Measurements from ENCODE around the gene TMEM212. TPM values are rescaled to one million over a fixed set of nuclear protein-coding genes. Genes with fewer than 3 reads are reported as not detected.

Gene TMEM212
- total and polyA plus RNA-seq, 2 of the 13 experiments (the other 11 are each of a cell fraction or from before 2014, with no cell fraction given) = not detected

DNA sequence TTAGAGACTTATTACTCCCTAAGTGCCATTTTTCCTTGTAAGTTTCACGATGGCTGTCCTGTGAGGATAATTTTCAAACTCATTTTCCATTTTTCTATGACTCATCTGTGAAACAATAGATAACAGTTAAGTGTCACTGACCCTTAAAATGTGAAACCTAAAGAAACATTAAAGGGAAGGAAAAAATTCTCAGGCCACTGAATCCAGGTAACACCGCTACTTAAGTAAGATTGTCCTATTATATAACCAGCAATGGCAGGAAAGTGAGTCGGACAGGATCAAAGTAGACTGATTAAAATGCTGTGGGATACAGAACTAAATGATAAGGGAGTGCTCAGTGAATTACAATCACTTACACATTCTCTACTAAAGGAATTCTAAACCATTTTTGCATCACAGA, 45.3 kb upstream of the TMEM212 start:
- TF ChIP-seq, protein P1, sequence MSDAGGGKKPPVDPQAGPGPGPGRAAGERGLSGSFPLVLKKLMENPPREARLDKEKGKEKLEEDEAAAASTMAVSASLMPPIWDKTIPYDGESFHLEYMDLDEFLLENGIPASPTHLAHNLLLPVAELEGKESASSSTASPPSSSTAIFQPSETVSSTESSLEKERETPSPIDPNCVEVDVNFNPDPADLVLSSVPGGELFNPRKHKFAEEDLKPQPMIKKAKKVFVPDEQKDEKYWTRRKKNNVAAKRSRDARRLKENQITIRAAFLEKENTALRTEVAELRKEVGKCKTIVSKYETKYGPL (CRISPR knock-in tag; IDR thresholded peaks at IDR 0.05) = 0 out of 2 replicates have a peak, but pooled peaks have one; percentile 36
- TF ChIP-seq ZNF777 (CRISPR knock-in tag; IDR thresholded peaks at IDR 0.05) (no peak), KDM5B (CRISPR knock-in tag; IDR thresholded peaks at IDR 0.05; ENCODE audit: borderline replicate concordance) (no peak), ERF (CRISPR knock-in tag; IDR thresholded peaks at IDR 0.05) (no peak)
- H3K79me2 ChIP-seq (ENCODE audit: insufficient read depth, low read length) = peaks cover 94% of the 10 kb centered on the region
- BruUV-seq (replicated peaks) = no TSS peak
- no peaks in the 10 kb centered on the region for H3K9me3 ChIP-seq (ENCODE audit: low read length)
- no peaks in the 10 kb centered on the region for H3K27me3 ChIP-seq (ENCODE audit: control insufficient read depth in 1 of 2, insufficient read depth in 2 of 2, low read length in 2 of 2)
- DNase-seq (ENCODE audit: low spot score) (no peak), FAIRE-seq (no peak), ATAC-seq (no peak)
- H3K9ac ChIP-seq (ENCODE audit: insufficient read depth, low read depth, low read length) = no peak overlapping the region
- CTCF ChIA-PET (ENCODE audit: low intra/inter-chr PET ratio, low total read pairs) = no interaction called here
- peaks cover 68% of the 10 kb centered on the region for H3K4me1 ChIP-seq (ENCODE audit: insufficient read depth, low read length)
- no peak overlapping the region for H3K4me3 ChIP-seq (replicated peaks in 1 of 3; ENCODE audit: insufficient read depth in 1 of 3, low read depth in 2 of 3, low read length in 3 of 3)
- H3K36me3 ChIP-seq (replicated peaks in 1 of 2; ENCODE audit: control insufficient read depth in 1 of 2, insufficient read depth in 2 of 2, low read length in 2 of 2) = peaks cover 6 to 23% of the 10 kb centered on the region in 2 experiments
- POLR2A ChIA-PET = no interaction called here
- no peak overlapping the region for H2AFZ ChIP-seq (ENCODE audit: low read length)
- WGBS (ENCODE audit: low lambda C conversion rate) = 96% methylated on average over 3 of the region's 3 CpGs
- H3K27ac ChIP-seq (ENCODE audit: extremely low read length, insufficient read depth, low read length) = no peak overlapping the region
- no peak overlapping the region for H3K4me2 ChIP-seq (ENCODE audit: low read depth, low read length)
- intact Hi-C loops (cut with micrococcal nuclease; ENCODE audit: unreplicated experiment) (no loop called here), in situ Hi-C loops (cut with HindIII; ENCODE audit: extremely low pct_ligation_motif_present, low pct_unique_long_range_greater_than_20kb) (no loop called here)
- peaks cover 40% of the 10 kb centered on the region for H4K20me1 ChIP-seq (ENCODE audit: insufficient read depth, low read length)

DNA sequence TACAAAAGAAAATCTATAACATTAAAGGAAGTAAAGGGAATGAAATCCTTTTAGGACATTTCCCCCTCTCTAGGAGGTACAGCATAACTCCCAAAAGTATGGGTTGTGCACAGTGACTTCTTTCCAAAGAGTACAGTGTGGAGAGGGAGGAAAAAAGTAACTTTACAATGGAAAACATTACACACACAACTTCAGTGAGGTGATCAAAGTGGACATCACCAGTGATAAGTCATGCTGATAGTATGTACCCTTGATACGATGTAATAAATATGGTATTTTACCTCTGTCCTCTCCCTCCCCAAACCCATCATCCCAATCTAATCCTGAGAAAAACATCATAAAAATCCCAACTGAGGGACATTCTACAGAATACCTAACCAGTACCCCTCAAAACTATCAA, 43.6 kb upstream of the TMEM212 start:
- intact Hi-C loops (cut with micrococcal nuclease; ENCODE audit: unreplicated experiment) (no loop called here), in situ Hi-C loops (cut with HindIII; ENCODE audit: extremely low pct_ligation_motif_present, low pct_unique_long_range_greater_than_20kb) (no loop called here)
- 93% methylated on average over 1 of the region's 1 CpG for WGBS (ENCODE audit: low lambda C conversion rate)
- ChIA-PET CTCF (ENCODE audit: low intra/inter-chr PET ratio, low total read pairs) (no interaction called here), POLR2A (no interaction called here)
- Histone ChIP-seq H3K79me2 (ENCODE audit: insufficient read depth, low read length) (peaks cover 97% of the 10 kb centered on the region), H3K27me3 (ENCODE audit: control insufficient read depth in 1 of 2, insufficient read depth in 2 of 2, low read length in 2 of 2) (no peaks in the 10 kb centered on the region), H3K9me3 (ENCODE audit: low read length) (no peaks in the 10 kb centered on the region), H4K20me1 (ENCODE audit: insufficient read depth, low read length) (peaks cover 35% of the 10 kb centered on the region), H3K4me3 (replicated peaks in 1 of 3; ENCODE audit: insufficient read depth in 1 of 3, low read depth in 2 of 3, low read length in 3 of 3) (no peak overlapping the region), H3K4me2 (ENCODE audit: low read depth, low read length) (no peak overlapping the region), H3K9ac (ENCODE audit: insufficient read depth, low read depth, low read length) (no peak overlapping the region), H2AFZ (ENCODE audit: low read length) (no peak overlapping the region), H3K36me3 (replicated peaks in 1 of 2; ENCODE audit: control insufficient read depth in 1 of 2, insufficient read depth in 2 of 2, low read length in 2 of 2) (peaks cover 6 to 25% of the 10 kb centered on the region in 2 experiments), H3K4me1 (ENCODE audit: insufficient read depth, low read length) (peaks cover 75% of the 10 kb centered on the region), H3K27ac (ENCODE audit: extremely low read length, insufficient read depth, low read length) (no peak overlapping the region)
- BruUV-seq (replicated peaks) = no TSS peak
- ATAC-seq = no peak
- DNase-seq (ENCODE audit: low spot score) = no peak
- TF ChIP-seq ZNF337 (CRISPR knock-in tag; IDR thresholded peaks at IDR 0.05; ENCODE audit: borderline replicate concordance, low read depth) = no peak
- TF ChIP-seq RBFOX2 (IDR thresholded peaks at IDR 0.05; ENCODE audit: low read depth, low read length) = 0 out of 2 replicates have a peak, but pooled peaks have one; percentile 4
- TF ChIP-seq CCAR2 (optimal IDR thresholded peaks at IDR 0.05; ENCODE audit: low read depth, low read length) = no peak
- no peak for TF ChIP-seq ZNF17 (CRISPR knock-in tag; IDR thresholded peaks at IDR 0.05)
- TF ChIP-seq, protein P2, sequence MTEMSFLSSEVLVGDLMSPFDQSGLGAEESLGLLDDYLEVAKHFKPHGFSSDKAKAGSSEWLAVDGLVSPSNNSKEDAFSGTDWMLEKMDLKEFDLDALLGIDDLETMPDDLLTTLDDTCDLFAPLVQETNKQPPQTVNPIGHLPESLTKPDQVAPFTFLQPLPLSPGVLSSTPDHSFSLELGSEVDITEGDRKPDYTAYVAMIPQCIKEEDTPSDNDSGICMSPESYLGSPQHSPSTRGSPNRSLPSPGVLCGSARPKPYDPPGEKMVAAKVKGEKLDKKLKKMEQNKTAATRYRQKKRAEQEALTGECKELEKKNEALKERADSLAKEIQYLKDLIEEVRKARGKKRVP (CRISPR knock-in tag; IDR thresholded peaks at IDR 0.05) = no peak
- TF ChIP-seq ETV5 (CRISPR knock-in tag; IDR thresholded peaks at IDR 0.05; ENCODE audit: borderline replicate concordance) = no peak
- TF ChIP-seq, protein P3, sequence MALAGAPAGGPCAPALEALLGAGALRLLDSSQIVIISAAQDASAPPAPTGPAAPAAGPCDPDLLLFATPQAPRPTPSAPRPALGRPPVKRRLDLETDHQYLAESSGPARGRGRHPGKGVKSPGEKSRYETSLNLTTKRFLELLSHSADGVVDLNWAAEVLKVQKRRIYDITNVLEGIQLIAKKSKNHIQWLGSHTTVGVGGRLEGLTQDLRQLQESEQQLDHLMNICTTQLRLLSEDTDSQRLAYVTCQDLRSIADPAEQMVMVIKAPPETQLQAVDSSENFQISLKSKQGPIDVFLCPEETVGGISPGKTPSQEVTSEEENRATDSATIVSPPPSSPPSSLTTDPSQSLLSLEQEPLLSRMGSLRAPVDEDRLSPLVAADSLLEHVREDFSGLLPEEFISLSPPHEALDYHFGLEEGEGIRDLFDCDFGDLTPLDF (CRISPR knock-in tag; IDR thresholded peaks at IDR 0.05) = no peak
- no peak for FAIRE-seq

All from HepG2 (cell line).